Smooth muscle cell (in vitro differentiated cells): ENCODE data around the gene TCF7L1. TPM values are rescaled to one million over a fixed set of nuclear protein-coding genes. Genes with fewer than 3 reads are reported as not detected.
A peak's percentile ranks its signal among the peaks of the same experiment; 100 is the strongest.

Experiments used
- DNase-seq: peaks from one replicate; lab custom pipeline; 2025; ENCODE audit not compliant: unreplicated experiment; lab: John Stamatoyannopoulos, UW
- H2AFZ ChIP-seq: fragments of 200-600 bp; sonication (generic); 2 replicates; pipeline ENCODE4 v1.6.0; 2016; ENCODE audit warnings: antibody characterized with exemption, low read depth, mild to moderate bottlenecking
- H3F3A ChIP-seq: fragments of 200-600 bp; sonication (generic); 2 replicates; pipeline ENCODE4 v1.6.0; 2017; ENCODE audit warnings: antibody characterized with exemption, low read depth
- H3K27ac ChIP-seq: fragments of 200-600 bp; sonication (generic); 2 replicates; pipeline ENCODE4 v1.5.1; 2016; ENCODE audit warnings: low read depth, mild to moderate bottlenecking
- H3K27me3 ChIP-seq: fragments of 200-600 bp; sonication (generic); 2 replicates; pipeline ENCODE4 v1.6.1; 2016; ENCODE audit warnings: low read depth, mild to moderate bottlenecking
- H3K36me3 ChIP-seq: fragments of 200-600 bp; sonication (generic); 2 replicates; pipeline ENCODE4 v1.5.1; 2016; ENCODE audit warnings: low read depth
- H3K4me1 ChIP-seq: fragments of 200-600 bp; sonication (generic); 2 replicates; pipeline ENCODE4 v1.5.1; 2016; ENCODE audit warnings: low read depth
- H3K4me2 ChIP-seq: fragments of 200-600 bp; sonication (generic); 2 replicates; pipeline ENCODE4 v1.6.0; 2016; ENCODE audit warnings: mild to moderate bottlenecking
- H3K4me3 ChIP-seq: fragments of 200-600 bp; sonication (generic); 2 replicates; pipeline ENCODE4 v1.5.1; 2016; ENCODE audit warnings: mild to moderate bottlenecking
- H3K79me2 ChIP-seq: fragments of 200-600 bp; sonication (generic); 2 replicates; pipeline ENCODE4 v1.6.0; 2016; ENCODE audit warnings: low read depth, mild to moderate bottlenecking
- H3K9ac ChIP-seq: fragments of 200-600 bp; sonication (generic); 2 replicates; pipeline ENCODE4 v1.6.0; 2016; ENCODE audit warnings: low read depth
- H3K9me3 ChIP-seq: fragments of 200-600 bp; sonication (generic); replicated peaks from 2 replicates; pipeline ENCODE4 v1.5.1; 2016; ENCODE audit warnings: low read depth
- H4K20me1 ChIP-seq: fragments of 200-600 bp; sonication (generic); 2 replicates; pipeline ENCODE4 v1.6.0; 2016; ENCODE audit warnings: low read depth
- WGBS: methylation state at CpG from one replicate; pipeline ENCODE4 v1.1.7; 2016; ENCODE audit warnings: low lambda C conversion rate; 5-methylcytosine and 5-hydroxymethylcytosine counted together
- polyA plus RNA-seq: library from polyadenylated mRNA; unstranded; fragments of >200 nt; fragmentation: Nextera tagmentation; extraction: Ambion mirVana; gene quantifications from 2 replicates; pipeline ENCODE4 v1.2.1, GENCODE V29; 2016
- total RNA-seq: library from RNA; depleted of rRNA; stranded (reverse); fragments of >200 nt; gene quantifications from 2 replicates; pipeline ENCODE4 v1.2.3, GENCODE V29; 2014
- TF ChIP-seq, protein P1 (sequence below): fragments of 200-600 bp; sonication (generic); IDR thresholded peaks from 2 replicates; pipeline ENCODE4 v1.5.1; 2017; ENCODE audit warnings: borderline replicate concordance, mild to moderate bottlenecking, antibody characterized with exemption; ENCODE audit not compliant: insufficient read depth, poor library complexity, severe bottlenecking

The TCF7L1 gene
- total and polyA plus RNA-seq, 2 experiments from 2014 or later = 4.5 to 15.2 TPM

DNA sequence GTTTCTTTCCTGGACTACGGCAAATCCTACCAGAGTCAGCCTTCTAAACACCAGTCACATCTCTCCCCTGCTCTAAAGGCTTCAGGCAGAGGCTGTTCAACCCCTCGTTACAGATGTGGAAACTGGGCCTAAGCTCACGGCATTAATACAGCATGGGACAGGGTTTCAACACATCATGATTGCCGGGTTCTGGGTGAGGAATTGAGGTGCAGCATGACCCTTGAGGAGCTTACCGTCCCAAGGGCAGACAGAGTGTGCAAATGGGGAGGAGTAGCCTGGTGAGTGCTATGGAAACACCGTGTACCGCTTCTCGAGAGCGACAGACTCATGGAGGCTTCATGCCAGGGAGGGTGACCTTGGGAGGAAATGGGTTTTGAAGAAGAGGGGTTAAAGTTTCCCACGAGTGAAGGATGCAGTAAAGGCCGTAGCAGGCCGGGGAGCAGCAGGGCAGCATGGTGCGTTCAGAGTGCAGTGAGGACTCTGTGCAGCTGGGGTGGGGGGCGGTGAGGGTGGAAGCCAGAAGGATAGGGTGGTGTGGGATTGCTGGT is 143.5 kb downstream of the TCF7L1 start:
- Histone ChIP-seq H3K27me3 (no peaks in the 10 kb centered on the region), H3K36me3 (no peaks in the 10 kb centered on the region), H3K4me2 (no peak overlapping the region), H3K4me3 (no peak overlapping the region), H3F3A (peaks cover 26% of the 10 kb centered on the region), H3K79me2 (peaks cover 17% of the 10 kb centered on the region), H2AFZ (no peak overlapping the region), H3K9ac (no peak overlapping the region), H3K4me1 (peaks cover 15% of the 10 kb centered on the region), H4K20me1 (peaks cover 37% of the 10 kb centered on the region), H3K27ac (no peak overlapping the region), H3K9me3 (no peaks in the 10 kb centered on the region)
- TF ChIP-seq, protein P1, sequence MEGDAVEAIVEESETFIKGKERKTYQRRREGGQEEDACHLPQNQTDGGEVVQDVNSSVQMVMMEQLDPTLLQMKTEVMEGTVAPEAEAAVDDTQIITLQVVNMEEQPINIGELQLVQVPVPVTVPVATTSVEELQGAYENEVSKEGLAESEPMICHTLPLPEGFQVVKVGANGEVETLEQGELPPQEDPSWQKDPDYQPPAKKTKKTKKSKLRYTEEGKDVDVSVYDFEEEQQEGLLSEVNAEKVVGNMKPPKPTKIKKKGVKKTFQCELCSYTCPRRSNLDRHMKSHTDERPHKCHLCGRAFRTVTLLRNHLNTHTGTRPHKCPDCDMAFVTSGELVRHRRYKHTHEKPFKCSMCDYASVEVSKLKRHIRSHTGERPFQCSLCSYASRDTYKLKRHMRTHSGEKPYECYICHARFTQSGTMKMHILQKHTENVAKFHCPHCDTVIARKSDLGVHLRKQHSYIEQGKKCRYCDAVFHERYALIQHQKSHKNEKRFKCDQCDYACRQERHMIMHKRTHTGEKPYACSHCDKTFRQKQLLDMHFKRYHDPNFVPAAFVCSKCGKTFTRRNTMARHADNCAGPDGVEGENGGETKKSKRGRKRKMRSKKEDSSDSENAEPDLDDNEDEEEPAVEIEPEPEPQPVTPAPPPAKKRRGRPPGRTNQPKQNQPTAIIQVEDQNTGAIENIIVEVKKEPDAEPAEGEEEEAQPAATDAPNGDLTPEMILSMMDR = no peak
- no peak for DNase-seq
- 83% methylated on average over 14 of the region's 14 CpGs for WGBS

DNA sequence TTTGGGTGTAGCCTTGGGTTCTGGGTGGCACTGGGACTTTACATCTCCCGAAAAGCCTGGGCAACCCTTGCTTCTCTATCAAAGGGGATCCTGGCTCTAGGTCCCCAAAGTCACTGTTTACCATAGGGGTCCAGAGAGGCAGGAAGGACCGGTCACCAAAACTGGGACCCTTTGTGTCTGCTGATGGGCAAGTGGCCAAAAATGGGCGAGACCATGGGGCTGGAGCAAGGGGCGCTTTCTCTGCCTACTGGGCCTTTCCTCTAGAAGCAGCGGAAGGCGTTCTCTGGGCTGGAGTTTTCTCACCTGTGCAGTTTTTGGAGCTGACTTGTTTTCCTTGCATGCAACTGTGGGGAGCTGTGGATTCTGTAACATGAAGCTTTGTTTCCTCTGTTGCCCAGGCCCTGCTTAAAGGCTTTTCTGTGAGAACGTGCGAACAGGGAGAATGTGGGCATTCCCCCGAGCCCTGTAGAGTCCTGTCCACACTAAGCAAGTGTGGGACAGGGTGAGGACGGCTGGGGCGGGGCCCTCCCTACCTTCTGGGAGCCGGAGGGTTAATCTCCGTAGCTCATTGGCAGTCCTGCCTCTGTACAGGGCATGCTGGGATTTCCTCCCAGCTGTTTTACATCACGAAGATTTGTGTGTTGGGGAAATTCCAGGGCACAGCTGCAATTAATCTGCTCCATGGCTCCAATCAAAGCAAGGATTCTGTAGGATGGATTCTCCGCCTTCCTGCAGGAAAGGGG is 144.4 kb downstream of the TCF7L1 start:
- Histone ChIP-seq H2AFZ (no peak overlapping the region), H3K9me3 (no peaks in the 10 kb centered on the region), H3K9ac (peak overlapping the region; percentile 16), H3K27ac (peak overlapping the region; percentile 62), H3K79me2 (peaks cover 17% of the 10 kb centered on the region), H3K27me3 (no peaks in the 10 kb centered on the region), H3F3A (peaks cover 26% of the 10 kb centered on the region), H3K4me1 (peaks cover 15% of the 10 kb centered on the region), H4K20me1 (peaks cover 43% of the 10 kb centered on the region), H3K4me3 (no peak overlapping the region), H3K4me2 (peak overlapping the region; percentile 79), H3K36me3 (no peaks in the 10 kb centered on the region)
- peak; percentile 15 for DNase-seq
- WGBS = 43% methylated on average over 15 of the region's 15 CpGs
- TF ChIP-seq, protein P1 = no peak

DNA sequence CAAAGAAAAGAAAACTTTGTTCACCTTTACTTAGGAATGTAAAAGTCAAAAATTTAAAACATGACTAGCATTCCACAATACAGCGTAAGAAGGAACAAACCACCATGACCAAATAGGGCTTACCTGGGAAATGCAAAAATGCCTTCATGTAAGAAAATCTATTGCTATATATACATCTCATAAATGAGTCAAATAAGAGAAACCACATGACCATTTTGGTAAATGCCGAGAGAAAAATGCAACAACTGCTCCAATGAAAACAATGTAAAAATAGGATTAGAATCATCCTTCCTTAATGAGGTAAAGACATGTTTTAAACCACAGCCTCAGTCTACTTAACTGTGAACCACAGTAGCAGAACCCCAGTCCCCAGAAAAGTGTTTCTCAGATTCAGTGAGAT is 145.2 kb downstream of the TCF7L1 start:
- no peaks in the 10 kb centered on the region for H3K9me3 ChIP-seq
- peaks cover 39% of the 10 kb centered on the region for H4K20me1 ChIP-seq
- H3K79me2 ChIP-seq = peaks cover 17% of the 10 kb centered on the region
- DNase-seq = no peak
- H3F3A ChIP-seq = peaks cover 26% of the 10 kb centered on the region
- H3K9ac ChIP-seq = peak overlapping the region; percentile 16
- WGBS = 34% methylated on average over 2 of the region's 2 CpGs
- H3K4me1 ChIP-seq = peaks cover 15% of the 10 kb centered on the region
- no peak overlapping the region for H3K4me3 ChIP-seq
- H3K4me2 ChIP-seq = peak overlapping the region; percentile 79
- H3K27me3 ChIP-seq = no peaks in the 10 kb centered on the region
- no peaks in the 10 kb centered on the region for H3K36me3 ChIP-seq
- no peak overlapping the region for H2AFZ ChIP-seq
- H3K27ac ChIP-seq = peak overlapping the region; percentile 62
- TF ChIP-seq, protein P1 = no peak
